GM12874 (cell line): ENCODE data around the gene ZMAT5.

Experiments used
- TF ChIP-seq, protein P1 (sequence below): IDR thresholded peaks from 2 replicates; pipeline ENCODE4 v1.5.1; 2011; ENCODE audit warnings: low read depth, mild to moderate bottlenecking, control low read depth, low read length, moderate library complexity; ENCODE audit not compliant: insufficient read depth

The ZMAT5 gene

DNA sequence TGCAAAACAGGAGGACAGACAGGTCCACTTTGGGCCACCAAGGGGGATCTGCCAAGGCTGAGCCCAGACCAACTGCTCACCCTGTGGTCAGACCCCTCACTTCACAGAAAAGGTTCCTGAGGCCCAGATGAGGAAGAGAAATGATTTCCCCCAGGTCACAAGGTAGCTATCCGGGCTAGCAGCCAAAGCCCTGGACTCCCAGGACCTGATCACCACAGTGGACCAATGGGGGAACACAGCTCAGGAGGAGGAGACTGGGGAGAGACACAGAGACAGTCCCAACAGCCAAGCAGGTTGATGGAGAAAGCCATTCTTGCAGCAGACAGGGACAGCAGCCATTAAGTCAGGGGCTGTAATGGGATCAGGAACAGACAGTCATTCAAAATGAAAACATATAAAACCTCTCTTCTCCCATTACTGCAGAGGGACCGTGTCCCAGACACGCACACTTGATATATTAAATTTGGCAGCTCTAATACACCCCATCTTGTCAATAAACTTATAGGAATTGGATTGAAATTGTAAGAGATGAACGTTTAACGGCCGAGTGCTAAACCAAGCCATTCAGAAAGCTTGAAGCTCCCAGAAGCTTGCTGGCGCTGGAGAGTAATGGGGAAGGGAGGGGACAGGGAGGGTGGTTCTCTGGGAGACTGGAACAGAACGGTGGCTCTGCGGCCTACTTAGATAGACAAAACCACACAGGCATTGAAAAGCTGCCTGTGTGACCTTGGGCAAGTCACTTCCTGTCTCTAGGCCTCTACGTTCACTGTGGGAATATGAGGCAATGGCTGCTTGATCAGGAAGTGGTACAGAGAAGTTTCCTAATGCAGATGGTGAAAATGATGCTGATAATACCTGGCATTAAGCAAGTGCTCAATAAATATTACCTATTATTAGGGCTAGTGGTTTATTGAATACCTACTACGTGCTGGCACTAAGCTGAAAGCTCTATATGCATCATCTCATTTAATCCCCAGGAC is 16.0 kb downstream of the ZMAT5 start:
- TF ChIP-seq, protein P1, sequence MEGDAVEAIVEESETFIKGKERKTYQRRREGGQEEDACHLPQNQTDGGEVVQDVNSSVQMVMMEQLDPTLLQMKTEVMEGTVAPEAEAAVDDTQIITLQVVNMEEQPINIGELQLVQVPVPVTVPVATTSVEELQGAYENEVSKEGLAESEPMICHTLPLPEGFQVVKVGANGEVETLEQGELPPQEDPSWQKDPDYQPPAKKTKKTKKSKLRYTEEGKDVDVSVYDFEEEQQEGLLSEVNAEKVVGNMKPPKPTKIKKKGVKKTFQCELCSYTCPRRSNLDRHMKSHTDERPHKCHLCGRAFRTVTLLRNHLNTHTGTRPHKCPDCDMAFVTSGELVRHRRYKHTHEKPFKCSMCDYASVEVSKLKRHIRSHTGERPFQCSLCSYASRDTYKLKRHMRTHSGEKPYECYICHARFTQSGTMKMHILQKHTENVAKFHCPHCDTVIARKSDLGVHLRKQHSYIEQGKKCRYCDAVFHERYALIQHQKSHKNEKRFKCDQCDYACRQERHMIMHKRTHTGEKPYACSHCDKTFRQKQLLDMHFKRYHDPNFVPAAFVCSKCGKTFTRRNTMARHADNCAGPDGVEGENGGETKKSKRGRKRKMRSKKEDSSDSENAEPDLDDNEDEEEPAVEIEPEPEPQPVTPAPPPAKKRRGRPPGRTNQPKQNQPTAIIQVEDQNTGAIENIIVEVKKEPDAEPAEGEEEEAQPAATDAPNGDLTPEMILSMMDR = no peak

DNA sequence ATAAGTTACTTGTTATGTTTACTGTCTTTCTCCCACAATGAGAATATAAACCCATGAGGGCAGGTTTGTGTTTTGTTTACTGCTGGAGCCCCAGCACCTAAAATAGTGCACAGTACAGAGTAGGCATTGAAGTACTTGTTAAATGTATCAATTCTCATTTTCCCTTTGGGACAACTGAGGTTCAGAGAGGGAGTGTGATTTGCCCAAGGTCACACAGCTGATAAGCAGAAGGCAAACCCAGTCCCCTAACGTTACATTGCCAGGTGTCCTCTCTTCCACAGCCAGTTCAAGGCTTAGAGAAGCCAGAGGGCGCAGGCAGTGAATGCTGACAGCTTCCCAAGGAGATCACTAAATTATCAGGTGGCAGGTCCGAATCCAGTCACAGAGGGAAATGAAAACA is 16.8 kb downstream of the ZMAT5 start:
- TF ChIP-seq, protein P1 = no peak

DNA sequence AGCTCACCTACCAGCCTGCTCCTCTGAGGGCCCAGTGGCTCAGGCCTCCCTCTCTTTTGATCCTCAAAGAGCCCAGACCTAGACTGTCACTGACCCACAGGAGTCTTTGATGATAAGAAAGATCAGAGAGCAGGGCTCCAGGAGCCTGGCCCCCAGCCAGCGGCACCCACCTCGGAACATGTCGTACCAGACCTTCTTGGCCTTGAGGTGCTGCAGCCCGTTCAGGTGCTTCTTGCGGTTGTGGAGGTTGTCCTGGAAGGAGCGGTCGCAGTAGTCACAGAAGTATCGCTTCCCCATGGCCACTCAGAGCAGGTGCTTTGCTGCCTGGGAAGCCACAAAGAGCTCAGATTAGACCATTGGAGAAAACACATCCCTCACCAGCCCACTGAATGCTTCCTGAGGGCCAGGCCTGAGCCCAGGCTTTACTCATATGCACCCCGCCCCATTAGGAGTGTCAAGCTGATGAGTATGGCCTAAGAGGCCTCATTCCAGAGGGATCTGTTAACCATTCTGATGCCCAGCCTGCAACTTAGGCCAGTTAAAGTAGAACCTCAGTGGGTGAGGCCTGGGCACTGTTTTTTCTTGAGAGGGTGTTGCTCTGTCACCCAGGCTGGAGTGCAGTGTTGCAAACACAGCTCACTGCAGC is 18.4 kb downstream of the ZMAT5 start:
- TF ChIP-seq, protein P1 = no peak

DNA sequence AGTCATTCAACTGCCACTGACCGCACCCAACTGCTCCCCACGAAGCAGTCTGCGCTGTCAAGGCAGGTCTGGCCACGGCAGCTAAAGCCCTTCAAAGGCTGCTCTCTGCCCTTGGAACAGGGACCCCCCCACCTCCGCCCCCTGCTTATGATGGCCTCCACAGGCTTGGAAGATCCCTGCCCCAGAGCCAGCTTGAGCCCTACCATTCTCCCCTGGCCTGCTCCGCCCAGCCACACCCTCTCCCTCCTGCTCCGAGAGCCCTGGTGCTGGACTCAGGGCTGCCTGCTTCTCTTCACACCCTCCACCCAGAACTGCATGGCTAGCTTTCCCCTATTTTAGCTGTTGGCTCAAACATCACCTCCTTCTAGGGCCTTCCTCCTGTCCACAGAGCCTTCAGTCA is 19.0 kb downstream of the ZMAT5 start:
- TF ChIP-seq, protein P1 = no peak

DNA sequence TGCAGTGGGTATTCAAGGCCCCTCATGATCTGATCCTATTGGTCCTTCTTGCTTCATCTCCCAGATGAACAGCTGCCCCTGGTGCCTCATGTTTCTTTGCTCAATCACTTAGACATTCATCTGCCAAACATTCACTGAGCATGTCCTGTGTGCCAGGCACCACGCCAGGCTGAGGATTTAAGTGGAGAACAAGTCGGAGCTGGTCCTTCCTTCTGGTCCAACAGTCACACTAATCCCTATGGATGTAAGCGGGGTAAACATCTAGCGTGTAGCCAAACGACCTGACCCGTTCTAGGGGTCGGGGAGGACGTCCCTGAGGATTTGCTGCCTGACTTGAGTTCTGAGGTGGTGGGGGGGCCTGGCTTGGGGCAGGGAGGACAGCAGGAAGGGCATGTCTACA is 21.9 kb downstream of the ZMAT5 start:
- TF ChIP-seq, protein P1 = no peak

DNA sequence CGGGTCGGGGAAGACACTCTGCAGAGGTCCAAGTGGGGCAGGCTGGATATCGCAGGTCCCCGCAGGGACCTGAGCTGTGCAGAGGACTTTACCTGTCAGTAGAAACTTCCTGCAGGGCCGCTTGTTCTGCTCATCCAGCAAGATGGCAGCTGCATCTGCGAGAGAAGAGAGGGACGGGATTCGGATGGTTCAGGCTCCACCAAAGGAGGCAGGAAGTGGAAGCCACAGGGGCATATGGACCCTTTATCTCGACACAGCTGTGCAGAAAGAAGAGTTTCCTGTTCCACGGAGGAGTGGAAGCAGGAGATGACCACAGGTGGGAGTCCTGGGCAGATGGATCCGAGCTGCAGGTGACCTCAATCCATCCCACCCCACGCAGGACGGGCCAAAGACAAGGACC is 24.5 kb downstream of the ZMAT5 start:
- TF ChIP-seq, protein P1 = no peak

DNA sequence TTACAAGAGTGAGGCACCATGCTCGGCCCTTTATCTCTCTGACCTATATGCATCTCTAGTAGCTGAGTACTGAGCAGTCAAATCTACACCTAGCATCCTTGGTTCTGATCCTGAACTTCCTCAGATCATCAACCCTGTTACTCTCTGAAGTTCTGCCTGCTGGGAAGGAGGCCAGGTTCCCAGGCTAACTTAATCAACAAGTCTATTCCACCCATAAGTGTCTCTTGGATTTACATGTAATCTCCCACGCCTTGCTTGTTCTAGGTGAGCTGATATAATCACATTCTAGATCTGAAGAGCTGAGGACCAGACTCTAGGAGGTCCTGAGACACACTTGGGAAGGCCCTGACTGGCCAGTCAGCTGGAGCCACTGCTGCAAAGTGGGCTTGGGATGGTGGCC is 24.9 kb downstream of the ZMAT5 start:
- TF ChIP-seq, protein P1 = no peak
